KMS-11 (cell line): Measurements from ENCODE around the gene CAV2.

ENCODE experiments used
- H2AFZ ChIP-seq: fragments of 200-600 bp; sonication (generic); 2 replicates; pipeline ENCODE4 v1.6.1; 2016; ENCODE audit warnings: antibody characterized with exemption, mixed run types, low read depth
- H3K27ac ChIP-seq: fragments of 200-600 bp; sonication (generic); 2 replicates; pipeline ENCODE4 v1.6.1; 2016; ENCODE audit warnings: mild to moderate bottlenecking, mixed run types
- H3K27me3 ChIP-seq: fragments of 200-600 bp; sonication (generic); 2 replicates; pipeline ENCODE4 v1.6.1; 2017; ENCODE audit warnings: mild to moderate bottlenecking, low read depth, mixed run types, moderate library complexity; ENCODE audit not compliant: insufficient read depth
- H3K36me3 ChIP-seq: fragments of 200-600 bp; sonication (generic); 2 replicates; pipeline ENCODE4 v1.6.1; 2017; ENCODE audit warnings: mild to moderate bottlenecking, mixed run types; ENCODE audit not compliant: insufficient read depth
- H3K4me1 ChIP-seq: fragments of 200-600 bp; sonication (generic); 2 replicates; pipeline ENCODE4 v1.6.1; 2016; ENCODE audit warnings: mild to moderate bottlenecking, low read depth, mixed run types; ENCODE audit not compliant: poor library complexity, severe bottlenecking
- H3K4me2 ChIP-seq: fragments of 200-600 bp; sonication (generic); 2 replicates; pipeline ENCODE4 v1.7.0; 2016; ENCODE audit warnings: mild to moderate bottlenecking, mixed run types
- H3K4me3 ChIP-seq: fragments of 200-600 bp; sonication (generic); IDR thresholded peaks from 2 replicates; pipeline ENCODE4 v1.6.1; 2017; ENCODE audit warnings: low read depth, low read length, mixed read lengths; ENCODE audit not compliant: insufficient read depth
- H3K79me2 ChIP-seq: fragments of 200-600 bp; sonication (generic); 2 replicates; pipeline ENCODE4 v1.6.1; 2016; ENCODE audit warnings: low read depth, mixed run types; ENCODE audit not compliant: insufficient read depth
- H3K9ac ChIP-seq: fragments of 200-600 bp; sonication (generic); 2 replicates; pipeline ENCODE4 v1.6.1; 2016; ENCODE audit warnings: mild to moderate bottlenecking, mixed run types
- H4K20me1 ChIP-seq: fragments of 200-600 bp; sonication (generic); 2 replicates; pipeline ENCODE4 v1.6.1; 2016; ENCODE audit warnings: mild to moderate bottlenecking, mixed run types; ENCODE audit not compliant: insufficient read depth
- CTCF ChIP-seq: fragments of 200-600 bp; sonication (generic); conservative IDR thresholded peaks from 2 replicates; pipeline ENCODE4 v1.6.1; 2017; ENCODE audit warnings: low read depth, mild to moderate bottlenecking, antibody characterized with exemption, low read length, moderate library complexity, mixed read lengths

CAV2 gene

GRCh38 chr7:116512520-116513188 is 13.1 kb downstream of the CAV2 start:
- no peaks in the 10 kb centered on the region for H3K79me2 ChIP-seq
- H2AFZ ChIP-seq: peak overlapping the region; percentile 76
- peak overlapping the region; percentile 92 for H3K4me2 ChIP-seq
- peak overlapping the region; percentile 94 for H3K4me3 ChIP-seq
- H3K36me3 ChIP-seq: no peaks in the 10 kb centered on the region
- H4K20me1 ChIP-seq: no peaks in the 10 kb centered on the region
- peaks cover 35% of the 10 kb centered on the region for H3K4me1 ChIP-seq
- H3K27me3 ChIP-seq: no peaks in the 10 kb centered on the region
- no peak for TF ChIP-seq CTCF
- peak overlapping the region; percentile 91 for H3K9ac ChIP-seq
- peak overlapping the region; percentile 95 for H3K27ac ChIP-seq

- Histone ChIP-seq H3K36me3 (no peaks in the 10 kb centered on the region), H2AFZ (no peak overlapping the region), H3K79me2 (no peaks in the 10 kb centered on the region), H3K27me3 (no peaks in the 10 kb centered on the region), H3K4me2 (no peak overlapping the region), H3K27ac (no peak overlapping the region), H3K4me1 (peaks cover 40% of the 10 kb centered on the region), H4K20me1 (no peaks in the 10 kb centered on the region), H3K9ac (no peak overlapping the region), H3K4me3 (no peak overlapping the region)
- TF ChIP-seq CTCF: no peak
Measured at GRCh38 chr7:116515584-116515983, 16.0 kb downstream of the CAV2 start.

GRCh38 chr7:116516324-116516723 is 16.8 kb downstream of the CAV2 start:
- H3K9ac ChIP-seq: no peak overlapping the region
- H3K27ac ChIP-seq: no peak overlapping the region
- no peak overlapping the region for H3K4me3 ChIP-seq
- H3K4me2 ChIP-seq: no peak overlapping the region
- H2AFZ ChIP-seq: no peak overlapping the region
- no peaks in the 10 kb centered on the region for H3K27me3 ChIP-seq
- no peak for TF ChIP-seq CTCF
- no peaks in the 10 kb centered on the region for H4K20me1 ChIP-seq
- H3K79me2 ChIP-seq: no peaks in the 10 kb centered on the region
- peaks cover 32% of the 10 kb centered on the region for H3K4me1 ChIP-seq
- no peaks in the 10 kb centered on the region for H3K36me3 ChIP-seq

GRCh38 chr7:116517626-116518025 is 18.1 kb downstream of the CAV2 start:
- Histone ChIP-seq H3K36me3 (no peaks in the 10 kb centered on the region), H3K27me3 (no peaks in the 10 kb centered on the region; the same call in 1 of the 2 replicates), H3K4me1 (peaks cover 25% of the 10 kb centered on the region), H3K27ac (no peak overlapping the region), H3K4me3 (no peak overlapping the region), H3K9ac (no peak overlapping the region), H2AFZ (no peak overlapping the region), H4K20me1 (no peaks in the 10 kb centered on the region), H3K4me2 (no peak overlapping the region), H3K79me2 (no peaks in the 10 kb centered on the region)
- TF ChIP-seq CTCF: no peak
